MCF 10A (cell line): Measurements from ENCODE around the gene SPRING1. TPM values are rescaled to one million over a fixed set of nuclear protein-coding genes. Genes with fewer than 3 reads are reported as not detected.

ENCODE experiments used
- Bru-seq: library from RNA; stranded (reverse); fragments of 400-500 nt; gene quantifications from one replicate; lab custom pipeline; 2021; lab: Mats Ljungman, UMichigan
- BruChase-seq, 2 experiments: library from RNA; stranded (reverse); fragments of 400-500 nt; gene quantifications; one replicate each; lab custom pipeline; 2021; lab: Mats Ljungman, UMichigan
- BruUV-seq: library from RNA; stranded (reverse); fragments of 400-500 nt; replicated peaks from 2 replicates; lab custom pipeline; 2021; lab: Mats Ljungman, UMichigan
- CTCF ChIA-PET: fragments of 300-600 bp; sonication (Branson Sonifier 250); formaldehyde crosslinking; extraction: SDS; loops from one replicate; lab custom pipeline; 2021; ENCODE audit warnings: antibody characterized with exemption, inconsistent platforms; lab: Yijun Ruan, JAX
- POLR2A ChIA-PET: fragments of 300-600, 350-650 bp; sonication (Branson Sonifier 250); formaldehyde crosslinking; extraction: SDS; loops from one replicate; lab custom pipeline; 2020; ENCODE audit warnings: antibody characterized with exemption, inconsistent platforms; lab: Yijun Ruan, JAX
- DNase-seq: peaks from one replicate; pipeline ENCODE4 v3.0.0-alpha.2; 2018; ENCODE audit not compliant: unreplicated experiment
- H3K27ac Mint-ChIP-seq: one replicate; pipeline ENCODE4 v1.8.0; 2022; ENCODE audit warnings: mild to moderate bottlenecking, low read depth, mixed read lengths; ENCODE audit not compliant: unreplicated experiment
- H3K27me3 Mint-ChIP-seq: one replicate; pipeline ENCODE4 v1.8.0; 2022; ENCODE audit warnings: mixed read lengths; ENCODE audit not compliant: insufficient read depth, unreplicated experiment
- H3K36me3 Mint-ChIP-seq: one replicate; pipeline ENCODE4 v1.8.0; 2022; ENCODE audit warnings: mild to moderate bottlenecking, moderate library complexity, mixed read lengths; ENCODE audit not compliant: insufficient read depth, unreplicated experiment
- H3K4me1 Mint-ChIP-seq: one replicate; pipeline ENCODE4 v1.8.0; 2022; ENCODE audit warnings: mixed read lengths; ENCODE audit not compliant: insufficient read depth, unreplicated experiment
- H3K4me3 Mint-ChIP-seq: one replicate; pipeline ENCODE4 v1.8.0; 2022; ENCODE audit warnings: mild to moderate bottlenecking, moderate library complexity, mixed read lengths; ENCODE audit not compliant: unreplicated experiment
- H3K9me3 Mint-ChIP-seq: one replicate; pipeline ENCODE4 v1.8.0; 2022; ENCODE audit warnings: mixed read lengths; ENCODE audit not compliant: unreplicated experiment
- CTCF ChIP-seq: fragments of 200-600 bp; IDR thresholded peaks from one replicate; pipeline ENCODE4 v1.8.0; 2022; ENCODE audit warnings: antibody characterized with exemption, mild to moderate bottlenecking; ENCODE audit not compliant: unreplicated experiment
- intact Hi-C: fragments of 100-400 bp; cut with micrococcal nuclease; formaldehyde crosslinking; loops from 2 replicates; pipeline ENCODE4 v1.14.1; 2022
- long read RNA-seq: library from polyadenylated mRNA; stranded (forward); transcript quantifications from one replicate; pipeline ENCODE4 v2.0.0, GENCODE V29; 2022
- total RNA-seq: library from RNA; stranded (reverse); gene quantifications from 2 replicates; pipeline ENCODE4 v1.2.3, GENCODE V29; 2022

SPRING1 gene
- total RNA-seq (26.2 and 37.1 TPM in 2 replicates), Bru-seq, nascent RNA (percentile 69 among the genes with signal in this experiment), BruChase-seq, experiment 1, labeled RNA remaining after a 6-hour chase (percentile 93 among the genes with signal in this experiment), BruChase-seq, experiment 2, labeled RNA remaining after a 2-hour chase (percentile 81 among the genes with signal in this experiment)
- long read RNA-seq, full-length matches to known transcripts: 43 of 47 reads
- long read RNA-seq, partial matches to known transcripts: 0 of 47 reads
- long read RNA-seq, other reads (novel, unspliced or antisense): 4 of 47 reads

- Mint-ChIP-seq H3K36me3 (peaks cover 12% of the 10 kb centered on the region), H3K4me3 (peak within 1 kb of the TSS; percentile 92), H3K4me1 (peaks cover 13% of the 10 kb centered on the region), H3K27ac (peak within 1 kb of the TSS; percentile 61), H3K27me3 (no peaks in the 10 kb centered on the region), H3K9me3 (no peaks in the 10 kb centered on the region)
- peak; percentile 99 for DNase-seq
- no TSS peak for BruUV-seq
- ChIA-PET CTCF (interaction anchor here (0.5 to 0.6 kb wide), 2 partner anchors 437 to 470 kb away, joined by 3 to 4 read pairs; no protein-coding TSS in a partner anchor), POLR2A (interaction anchor here (0.7 to 0.9 kb wide), 4 partner anchors 12 to 376 kb away, joined by 3 to 4 read pairs (median 3); no protein-coding TSS in a partner anchor)
- intact Hi-C loops: loop anchor here (2.0 to 10.0 kb wide), 3 partner anchors 81 to 219 kb away; partner anchors contain the start of gene HRK
- TF ChIP-seq CTCF: no peak
These were observed at the start of gene SPRING1, which contains the start of gene RNFT2 for GRCh38 chr12:116737774-116738657. SPRING1 (minus strand) TSS chr12:116738069; CDS start chr12:116737900, 169 bp downstream. RNFT2 (plus strand) TSS chr12:116738315; CDS start chr12:116740498, 2,183 bp downstream.

- intact Hi-C loops: no loop called here
- H3K9me3 Mint-ChIP-seq: no peaks in the 10 kb centered on the region
- no peak for TF ChIP-seq CTCF
- H3K27me3 Mint-ChIP-seq: no peaks in the 10 kb centered on the region
- no TSS peak for BruUV-seq
- no peak overlapping the region for H3K27ac Mint-ChIP-seq
- CTCF ChIA-PET: no interaction called here
- no peak for DNase-seq
- POLR2A ChIA-PET: no interaction called here
- H3K4me3 Mint-ChIP-seq: no peak overlapping the region
- no peaks in the 10 kb centered on the region for H3K4me1 Mint-ChIP-seq
- H3K36me3 Mint-ChIP-seq: no peaks in the 10 kb centered on the region
These were observed 46.4 kb upstream of the SPRING1 start for GRCh38 chr12:116784238-116784612.

- intact Hi-C loops: no loop called here
- H3K4me1 Mint-ChIP-seq: no peaks in the 10 kb centered on the region
- ChIA-PET POLR2A (no interaction called here), CTCF (no interaction called here)
- no peaks in the 10 kb centered on the region for H3K36me3 Mint-ChIP-seq
- H3K4me3 Mint-ChIP-seq: no peak overlapping the region
- H3K27me3 Mint-ChIP-seq: no peaks in the 10 kb centered on the region
- no TSS peak for BruUV-seq
- H3K27ac Mint-ChIP-seq: no peak overlapping the region
- H3K9me3 Mint-ChIP-seq: no peaks in the 10 kb centered on the region
- DNase-seq: no peak
- no peak for TF ChIP-seq CTCF
These were observed 45.8 kb upstream of the SPRING1 start for GRCh38 chr12:116783525-116784237.
